Ovary (tissue), 9 donors: ENCODE results near the gene GDPD4. TPM values are rescaled to one million over a fixed set of nuclear protein-coding genes. Genes with fewer than 3 reads are reported as not detected.

Experiments used
- DNase-seq, 5 donors: peaks; one replicate each; pipeline ENCODE4 v3.0.0-alpha.2; 2019 to 2020
- H3K27ac ChIP-seq, 2 donors: fragments of 200-600 bp; one replicate each; pipeline versions ENCODE4 v1.5.1 to v1.8.0; 2019 to 2022
- H3K27me3 ChIP-seq: fragments of 200-600 bp; one replicate; pipeline ENCODE4 v1.8.0; 2022
- H3K36me3 ChIP-seq: fragments of 200-600 bp; sonication (generic); one replicate; pipeline ENCODE4 v1.5.1; 2019
- H3K4me1 ChIP-seq: one replicate; pipeline ENCODE4 v1.8.1; 2013; ENCODE audit warnings: mild to moderate bottlenecking, moderate library complexity; ENCODE audit not compliant: insufficient read depth
- H3K4me3 ChIP-seq: fragments of 200-600 bp; sonication (generic); one replicate; pipeline ENCODE4 v1.5.1; 2017
- H3K9me3 ChIP-seq, 2 donors: fragments of 200-600 bp in 1 of 2; sonication (generic) in 1 of 2; one replicate each; pipeline versions ENCODE4 v1.5.1 to v1.8.1; 2013 to 2019; ENCODE audit warnings: mild to moderate bottlenecking in 1 of 2, moderate library complexity in 1 of 2
- CTCF ChIP-seq, 3 donors: fragments of 450-650 bp in 2 of 3; fragments of 200-600 bp in 1 of 3; IDR thresholded peaks; one replicate each; pipeline versions ENCODE4 v1.5.1 to v1.8.0; 2016 to 2022; ENCODE audit warnings: antibody characterized with exemption in 3 of 3, mild to moderate bottlenecking in 1 of 3
- EP300 ChIP-seq: sonication (generic); formaldehyde crosslinking; IDR thresholded peaks from one replicate; pipeline ENCODE4 v1.6.1; 2017; ENCODE audit warnings: antibody characterized with exemption
- POLR2A ChIP-seq: fragments of 450-650 bp; IDR thresholded peaks from one replicate; pipeline ENCODE4 v1.6.1; 2017; ENCODE audit warnings: antibody characterized with exemption, mild to moderate bottlenecking, moderate library complexity
- WGBS, 3 donors: extraction: QIAGEN DNeasy Blood & Tissue Kit in 1 of 3; methylation state at CpG; one replicate each; pipeline versions ENCODE4 v1.1.5 to v1.1.7; 2013 to 2017; 5-methylcytosine and 5-hydroxymethylcytosine counted together
- intact Hi-C, 4 donors: fragments of 100-400 bp; cut with DNase I; formaldehyde crosslinking; loops; one replicate each; pipeline versions ENCODE4 v1.11.0 to v1.15.1; 2022 to 2023
- polyA plus RNA-seq, 2 donors: library from polyadenylated mRNA; stranded (reverse); fragments of 200-250 nt in 1 of 2; fragments of 350-450 nt in 1 of 2; fragmentation: Illumina TruSeq in 1 of 2; extraction: RNeasy Lipid Tissue Mini Kit (QIAGEN cat#74804) in 1 of 2; gene quantifications; one replicate each; pipeline ENCODE4 v1.2.3, GENCODE V29; 2013 to 2014
- total RNA-seq, 7 donors: library from RNA; depleted of rRNA in 2 of 7; stranded (reverse); fragments of >200 nt in 2 of 7; fragmentation: NEBNext Ultra II Directional in 3 of 7; extraction: Animal tissue kit (Norgen Biotek cat#: 25700) in 3 of 7; gene quantifications; one replicate each; pipeline versions ENCODE4 v1.1.0 to v1.2.4, GENCODE V29; 2016 to 2023
- donor health status: DM: no; HTN: no; CAD: no; lungs with moderate emphysema.
- donor health status: DM: no; HTN: no; CAD: no.
- donor health status: Bipolar disorder and iron deficiency.
- donor health status: DM: yes; HTN: yes; CAD: no.
- donor health status: DM: no; HTN: no; CAD: no.
- donor health status: DM: yes; HTN: yes; CAD: no.

Gene GDPD4
- total and polyA plus RNA-seq, 9 donors: 0.32 TPM; not detected in 8

- WGBS, 3 donors: 85 to 87% (median 85%) methylated on average over 20 of the region's 20 CpGs
- Histone ChIP-seq H3K27ac (no peak overlapping the region), H3K27me3 (no peaks in the 10 kb centered on the region), H3K9me3 (no peaks in the 10 kb centered on the region), H3K4me1 (no peaks in the 10 kb centered on the region), H3K4me3 (no peak overlapping the region), H3K36me3 (no peaks in the 10 kb centered on the region)
- DNase-seq: peak in 3 of 5 donors; percentile 5 to 31 (median 12)
- intact Hi-C loops: loop anchor here in 1 of 4 donors (10.0 kb wide), 1 partner anchor 331 kb away; no protein-coding TSS in a partner anchor
- TF ChIP-seq CTCF (IDR thresholded peaks at IDR 0.05): no peak
- no peak for TF ChIP-seq EP300
- TF ChIP-seq POLR2A: no peak
Measured at GRCh38 chr11:77203901-77204753, 97.4 kb downstream of the GDPD4 start.

- Histone ChIP-seq H3K4me1 (no peaks in the 10 kb centered on the region), H3K4me3 (no peak overlapping the region), H3K27me3 (no peaks in the 10 kb centered on the region), H3K9me3 (no peaks in the 10 kb centered on the region), H3K36me3 (no peaks in the 10 kb centered on the region), H3K27ac (no peak overlapping the region)
- 88 to 92% (median 90%) methylated on average over 15 to 25 of the region's 25 CpGs for WGBS, 3 donors
- TF ChIP-seq CTCF (IDR thresholded peaks at IDR 0.05) (no peak), EP300 (no peak), POLR2A (no peak)
- DNase-seq: peak in 2 of 5 donors; percentile 5 to 18
- intact Hi-C loops: loop anchor here in 1 of 4 donors (10.0 kb wide), 1 partner anchor 332 kb away; no protein-coding TSS in a partner anchor
Measured at GRCh38 chr11:77202941-77203900, 98.3 kb downstream of the GDPD4 start.

- no peaks in the 10 kb centered on the region for H3K36me3 ChIP-seq
Measured at GRCh38 chr11:77201991-77202841, 99.3 kb downstream of the GDPD4 start.

More at GRCh38 chr11:77201991-77202841, 99.3 kb downstream of the GDPD4 start:
- no peak overlapping the region for H3K27ac ChIP-seq
- intact Hi-C loops: loop anchor here in 1 of 4 donors (10.0 kb wide), 1 partner anchor 333 kb away; no protein-coding TSS in a partner anchor
- H3K27me3 ChIP-seq: no peaks in the 10 kb centered on the region
- H3K4me1 ChIP-seq: no peaks in the 10 kb centered on the region
- H3K4me3 ChIP-seq: no peak overlapping the region
- WGBS, 3 donors: 92 to 95% (median 94%) methylated on average over 23 of the region's 23 CpGs
- no peaks in the 10 kb centered on the region for H3K9me3 ChIP-seq
- TF ChIP-seq EP300: no peak
- TF ChIP-seq POLR2A: no peak
- TF ChIP-seq CTCF (IDR thresholded peaks at IDR 0.05): no peak
- peak in 1 of 5 donors; percentile 19 for DNase-seq
